HepG2 (cell line): ENCODE results near the gene TMEM80. TPM values are rescaled to one million over a fixed set of nuclear protein-coding genes. Genes with fewer than 3 reads are reported as not detected.

Experiments used
- DNMT1 ChIP-seq: sonication (generic); formaldehyde crosslinking; IDR thresholded peaks from 2 replicates; pipeline ENCODE4 v1.5.1; 2020; ENCODE audit warnings: mild to moderate bottlenecking, missing genetic modification reagents
- ZNF567 ChIP-seq: sonication (generic); formaldehyde crosslinking; IDR thresholded peaks from 2 replicates; pipeline ENCODE4 v1.8.1; 2023; ENCODE audit warnings: mild to moderate bottlenecking, missing genetic modification reagents, borderline replicate concordance
- polyA plus RNA-seq, 8 experiments: library from polyadenylated mRNA; depleted of rRNA in 3 of 8; stranded (reverse) in 7 of 8; unstranded in 1 of 8; fragments of >200 nt; fragmentation: Illumina TruSeq in 4 of 8; extraction: Trizol in 4 of 8; gene quantifications; 2 replicates each; pipeline versions ENCODE4 v1.2.1 to v1.2.3, GENCODE V29; 2011 to 2016; ENCODE audit warnings: low read depth in 4 of 8, missing spikeins in 1 of 8, mixed read lengths in 1 of 8; ENCODE audit not compliant: insufficient read depth in 1 of 8
- total RNA-seq, 5 experiments: library from RNA; depleted of rRNA; stranded (reverse); fragments of >200 nt; fragmentation: Illumina TruSeq; extraction: Trizol; gene quantifications; 2 replicates each; pipeline ENCODE4 v1.2.3, GENCODE V29; 2016; ENCODE audit warnings: low read depth in 1 of 5
- TF ChIP-seq, protein P1 (sequence below): sonication (generic); formaldehyde crosslinking; IDR thresholded peaks from 2 replicates; pipeline ENCODE4 v1.4.0; 2020; ENCODE audit warnings: mild to moderate bottlenecking, missing genetic modification reagents
- TF ChIP-seq, protein P2 (sequence below): IDR thresholded peaks from 2 replicates; pipeline ENCODE4 v1.6.1; 2016; ENCODE audit warnings: missing compliant biosample characterization, missing genetic modification reagents, borderline replicate concordance
- TF ChIP-seq, protein P3 (sequence below): sonication (generic); formaldehyde crosslinking; IDR thresholded peaks from 2 replicates; pipeline ENCODE4 v1.4.0; 2020; ENCODE audit warnings: missing genetic modification reagents, low read depth, mild to moderate bottlenecking, borderline replicate concordance
- TF ChIP-seq, protein P4 (sequence below): sonication (generic); formaldehyde crosslinking; IDR thresholded peaks from 2 replicates; pipeline ENCODE4 v1.5.0; 2020; ENCODE audit warnings: mild to moderate bottlenecking, missing genetic modification reagents, borderline replicate concordance
- TF ChIP-seq, protein P5 (sequence below): sonication (generic); formaldehyde crosslinking; IDR thresholded peaks from 2 replicates; pipeline ENCODE4 v1.4.0; 2020; ENCODE audit warnings: missing genetic modification reagents

The TMEM80 gene
- total and polyA plus RNA-seq, 2 of the 13 experiments (the other 11 are each of a cell fraction or from before 2014, with no cell fraction given), result 5.6 to 17.1 TPM

DNA sequence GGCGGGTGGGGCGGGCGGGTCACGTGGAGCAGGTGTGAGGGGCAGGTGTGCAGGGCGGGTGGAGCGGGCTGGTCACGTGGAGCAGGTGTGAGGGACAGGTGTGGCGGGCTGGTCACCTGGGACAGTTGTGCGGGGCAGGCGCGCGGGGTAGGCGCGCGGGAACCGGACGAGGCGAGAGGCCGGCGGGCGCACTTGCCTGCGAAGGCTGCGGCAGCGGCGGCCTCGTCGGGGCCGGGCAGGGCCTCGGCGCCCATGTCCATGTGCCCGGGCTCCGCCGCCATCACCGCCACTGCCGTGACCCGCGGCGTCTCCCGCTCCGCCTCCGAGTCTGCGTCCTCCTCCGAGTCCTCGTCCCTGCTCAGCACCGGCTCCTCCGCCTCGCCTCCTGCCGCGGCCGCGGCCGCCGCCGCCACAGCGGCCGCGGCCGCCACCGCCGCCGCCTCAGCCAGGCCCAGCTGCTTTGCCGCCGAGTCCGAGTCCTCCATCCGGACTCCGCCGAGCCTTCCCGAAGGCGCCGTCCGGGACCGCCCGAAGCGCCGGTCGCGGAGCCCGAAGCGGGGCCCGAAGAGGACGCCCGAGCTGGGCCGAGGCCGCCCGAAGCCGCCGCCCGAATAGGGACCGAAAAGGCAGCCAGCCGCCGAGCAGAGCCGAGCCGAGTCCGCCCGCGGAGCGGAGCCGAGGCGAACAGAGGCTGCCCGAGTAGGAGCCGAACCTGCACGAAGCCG is 891 bp upstream of the TMEM80 start, which contains the start of gene DEAF1 (continued):
- TF ChIP-seq, protein P1, sequence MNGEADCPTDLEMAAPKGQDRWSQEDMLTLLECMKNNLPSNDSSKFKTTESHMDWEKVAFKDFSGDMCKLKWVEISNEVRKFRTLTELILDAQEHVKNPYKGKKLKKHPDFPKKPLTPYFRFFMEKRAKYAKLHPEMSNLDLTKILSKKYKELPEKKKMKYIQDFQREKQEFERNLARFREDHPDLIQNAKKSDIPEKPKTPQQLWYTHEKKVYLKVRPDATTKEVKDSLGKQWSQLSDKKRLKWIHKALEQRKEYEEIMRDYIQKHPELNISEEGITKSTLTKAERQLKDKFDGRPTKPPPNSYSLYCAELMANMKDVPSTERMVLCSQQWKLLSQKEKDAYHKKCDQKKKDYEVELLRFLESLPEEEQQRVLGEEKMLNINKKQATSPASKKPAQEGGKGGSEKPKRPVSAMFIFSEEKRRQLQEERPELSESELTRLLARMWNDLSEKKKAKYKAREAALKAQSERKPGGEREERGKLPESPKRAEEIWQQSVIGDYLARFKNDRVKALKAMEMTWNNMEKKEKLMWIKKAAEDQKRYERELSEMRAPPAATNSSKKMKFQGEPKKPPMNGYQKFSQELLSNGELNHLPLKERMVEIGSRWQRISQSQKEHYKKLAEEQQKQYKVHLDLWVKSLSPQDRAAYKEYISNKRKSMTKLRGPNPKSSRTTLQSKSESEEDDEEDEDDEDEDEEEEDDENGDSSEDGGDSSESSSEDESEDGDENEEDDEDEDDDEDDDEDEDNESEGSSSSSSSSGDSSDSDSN (CRISPR knock-in tag), result no peak
- TF ChIP-seq, protein P2, sequence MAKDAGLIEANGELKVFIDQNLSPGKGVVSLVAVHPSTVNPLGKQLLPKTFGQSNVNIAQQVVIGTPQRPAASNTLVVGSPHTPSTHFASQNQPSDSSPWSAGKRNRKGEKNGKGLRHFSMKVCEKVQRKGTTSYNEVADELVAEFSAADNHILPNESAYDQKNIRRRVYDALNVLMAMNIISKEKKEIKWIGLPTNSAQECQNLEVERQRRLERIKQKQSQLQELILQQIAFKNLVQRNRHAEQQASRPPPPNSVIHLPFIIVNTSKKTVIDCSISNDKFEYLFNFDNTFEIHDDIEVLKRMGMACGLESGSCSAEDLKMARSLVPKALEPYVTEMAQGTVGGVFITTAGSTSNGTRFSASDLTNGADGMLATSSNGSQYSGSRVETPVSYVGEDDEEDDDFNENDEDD (CRISPR knock-in tag), result peak; percentile 66; the same call in 1 of the 2 replicates
- TF ChIP-seq ZNF567 (CRISPR knock-in tag) (no peak), DNMT1 (CRISPR knock-in tag) (0 out of 2 replicates have a peak, but pooled peaks have one; percentile 49)
- TF ChIP-seq, protein P3, sequence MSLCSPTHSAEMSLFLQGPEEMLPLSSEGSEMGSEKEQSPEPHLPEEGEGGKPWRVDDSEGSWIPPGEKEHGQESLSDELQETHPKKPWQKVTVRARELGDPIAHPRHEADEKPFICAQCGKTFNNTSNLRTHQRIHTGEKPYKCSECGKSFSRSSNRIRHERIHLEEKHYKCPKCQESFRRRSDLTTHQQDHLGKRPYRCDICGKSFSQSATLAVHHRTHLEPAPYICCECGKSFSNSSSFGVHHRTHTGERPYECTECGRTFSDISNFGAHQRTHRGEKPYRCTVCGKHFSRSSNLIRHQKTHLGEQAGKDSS (CRISPR knock-in tag), result no peak
- TF ChIP-seq, protein P4, sequence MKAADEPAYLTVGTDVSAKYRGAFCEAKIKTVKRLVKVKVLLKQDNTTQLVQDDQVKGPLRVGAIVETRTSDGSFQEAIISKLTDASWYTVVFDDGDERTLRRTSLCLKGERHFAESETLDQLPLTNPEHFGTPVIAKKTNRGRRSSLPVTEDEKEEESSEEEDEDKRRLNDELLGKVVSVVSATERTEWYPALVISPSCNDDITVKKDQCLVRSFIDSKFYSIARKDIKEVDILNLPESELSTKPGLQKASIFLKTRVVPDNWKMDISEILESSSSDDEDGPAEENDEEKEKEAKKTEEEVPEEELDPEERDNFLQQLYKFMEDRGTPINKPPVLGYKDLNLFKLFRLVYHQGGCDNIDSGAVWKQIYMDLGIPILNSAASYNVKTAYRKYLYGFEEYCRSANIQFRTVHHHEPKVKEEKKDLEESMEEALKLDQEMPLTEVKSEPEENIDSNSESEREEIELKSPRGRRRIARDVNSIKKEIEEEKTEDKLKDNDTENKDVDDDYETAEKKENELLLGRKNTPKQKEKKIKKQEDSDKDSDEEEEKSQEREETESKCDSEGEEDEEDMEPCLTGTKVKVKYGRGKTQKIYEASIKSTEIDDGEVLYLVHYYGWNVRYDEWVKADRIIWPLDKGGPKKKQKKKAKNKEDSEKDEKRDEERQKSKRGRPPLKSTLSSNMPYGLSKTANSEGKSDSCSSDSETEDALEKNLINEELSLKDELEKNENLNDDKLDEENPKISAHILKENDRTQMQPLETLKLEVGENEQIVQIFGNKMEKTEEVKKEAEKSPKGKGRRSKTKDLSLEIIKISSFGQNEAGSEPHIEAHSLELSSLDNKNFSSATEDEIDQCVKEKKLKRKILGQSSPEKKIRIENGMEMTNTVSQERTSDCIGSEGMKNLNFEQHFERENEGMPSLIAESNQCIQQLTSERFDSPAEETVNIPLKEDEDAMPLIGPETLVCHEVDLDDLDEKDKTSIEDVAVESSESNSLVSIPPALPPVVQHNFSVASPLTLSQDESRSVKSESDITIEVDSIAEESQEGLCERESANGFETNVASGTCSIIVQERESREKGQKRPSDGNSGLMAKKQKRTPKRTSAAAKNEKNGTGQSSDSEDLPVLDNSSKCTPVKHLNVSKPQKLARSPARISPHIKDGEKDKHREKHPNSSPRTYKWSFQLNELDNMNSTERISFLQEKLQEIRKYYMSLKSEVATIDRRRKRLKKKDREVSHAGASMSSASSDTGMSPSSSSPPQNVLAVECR (CRISPR knock-in tag), result 0 out of 2 replicates have a peak, but pooled peaks have one; percentile 9
- TF ChIP-seq, protein P5, sequence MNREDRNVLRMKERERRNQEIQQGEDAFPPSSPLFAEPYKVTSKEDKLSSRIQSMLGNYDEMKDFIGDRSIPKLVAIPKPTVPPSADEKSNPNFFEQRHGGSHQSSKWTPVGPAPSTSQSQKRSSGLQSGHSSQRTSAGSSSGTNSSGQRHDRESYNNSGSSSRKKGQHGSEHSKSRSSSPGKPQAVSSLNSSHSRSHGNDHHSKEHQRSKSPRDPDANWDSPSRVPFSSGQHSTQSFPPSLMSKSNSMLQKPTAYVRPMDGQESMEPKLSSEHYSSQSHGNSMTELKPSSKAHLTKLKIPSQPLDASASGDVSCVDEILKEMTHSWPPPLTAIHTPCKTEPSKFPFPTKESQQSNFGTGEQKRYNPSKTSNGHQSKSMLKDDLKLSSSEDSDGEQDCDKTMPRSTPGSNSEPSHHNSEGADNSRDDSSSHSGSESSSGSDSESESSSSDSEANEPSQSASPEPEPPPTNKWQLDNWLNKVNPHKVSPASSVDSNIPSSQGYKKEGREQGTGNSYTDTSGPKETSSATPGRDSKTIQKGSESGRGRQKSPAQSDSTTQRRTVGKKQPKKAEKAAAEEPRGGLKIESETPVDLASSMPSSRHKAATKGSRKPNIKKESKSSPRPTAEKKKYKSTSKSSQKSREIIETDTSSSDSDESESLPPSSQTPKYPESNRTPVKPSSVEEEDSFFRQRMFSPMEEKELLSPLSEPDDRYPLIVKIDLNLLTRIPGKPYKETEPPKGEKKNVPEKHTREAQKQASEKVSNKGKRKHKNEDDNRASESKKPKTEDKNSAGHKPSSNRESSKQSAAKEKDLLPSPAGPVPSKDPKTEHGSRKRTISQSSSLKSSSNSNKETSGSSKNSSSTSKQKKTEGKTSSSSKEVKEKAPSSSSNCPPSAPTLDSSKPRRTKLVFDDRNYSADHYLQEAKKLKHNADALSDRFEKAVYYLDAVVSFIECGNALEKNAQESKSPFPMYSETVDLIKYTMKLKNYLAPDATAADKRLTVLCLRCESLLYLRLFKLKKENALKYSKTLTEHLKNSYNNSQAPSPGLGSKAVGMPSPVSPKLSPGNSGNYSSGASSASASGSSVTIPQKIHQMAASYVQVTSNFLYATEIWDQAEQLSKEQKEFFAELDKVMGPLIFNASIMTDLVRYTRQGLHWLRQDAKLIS (CRISPR knock-in tag), result no peak
